PC-9 (cell line): ENCODE results near the gene GOLGA3.

ENCODE experiments used
- EZH2 ChIP-seq: fragments of 200-600 bp; sonication (generic); IDR thresholded peaks from 2 replicates; pipeline ENCODE4 v1.8.0; 2017; ENCODE audit warnings: antibody characterized with exemption, low read depth
- TF ChIP-seq, protein P1 (sequence below): fragments of 200-600 bp; sonication (generic); conservative IDR thresholded peaks from 2 replicates; pipeline ENCODE4 v1.6.1; 2017; ENCODE audit warnings: mixed run types, antibody characterized with exemption, mild to moderate bottlenecking, moderate library complexity

DNA sequence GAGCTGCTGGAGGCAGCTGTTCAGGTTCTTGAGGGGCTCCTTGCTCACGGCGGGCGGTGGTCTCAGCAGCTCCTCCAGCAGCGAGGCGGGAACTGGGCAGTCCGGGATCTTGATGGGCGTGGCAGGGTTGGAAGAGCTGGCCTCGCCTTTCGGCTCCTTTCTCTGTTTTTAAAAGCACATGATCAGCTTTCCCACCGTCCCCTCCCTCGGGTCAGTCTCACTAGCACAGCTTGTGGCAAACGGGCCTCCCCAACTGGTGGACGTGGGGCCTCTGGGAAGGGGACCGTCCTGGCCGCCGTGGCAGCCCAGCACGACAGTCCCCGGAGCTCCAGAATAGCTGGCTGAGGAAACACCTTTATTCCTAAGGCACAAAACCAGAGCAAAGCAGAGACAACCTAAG is 54.5 kb downstream of the GOLGA3 start:
- TF ChIP-seq, protein P1, sequence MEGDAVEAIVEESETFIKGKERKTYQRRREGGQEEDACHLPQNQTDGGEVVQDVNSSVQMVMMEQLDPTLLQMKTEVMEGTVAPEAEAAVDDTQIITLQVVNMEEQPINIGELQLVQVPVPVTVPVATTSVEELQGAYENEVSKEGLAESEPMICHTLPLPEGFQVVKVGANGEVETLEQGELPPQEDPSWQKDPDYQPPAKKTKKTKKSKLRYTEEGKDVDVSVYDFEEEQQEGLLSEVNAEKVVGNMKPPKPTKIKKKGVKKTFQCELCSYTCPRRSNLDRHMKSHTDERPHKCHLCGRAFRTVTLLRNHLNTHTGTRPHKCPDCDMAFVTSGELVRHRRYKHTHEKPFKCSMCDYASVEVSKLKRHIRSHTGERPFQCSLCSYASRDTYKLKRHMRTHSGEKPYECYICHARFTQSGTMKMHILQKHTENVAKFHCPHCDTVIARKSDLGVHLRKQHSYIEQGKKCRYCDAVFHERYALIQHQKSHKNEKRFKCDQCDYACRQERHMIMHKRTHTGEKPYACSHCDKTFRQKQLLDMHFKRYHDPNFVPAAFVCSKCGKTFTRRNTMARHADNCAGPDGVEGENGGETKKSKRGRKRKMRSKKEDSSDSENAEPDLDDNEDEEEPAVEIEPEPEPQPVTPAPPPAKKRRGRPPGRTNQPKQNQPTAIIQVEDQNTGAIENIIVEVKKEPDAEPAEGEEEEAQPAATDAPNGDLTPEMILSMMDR = no peak
- TF ChIP-seq EZH2 = no peak
